Left renal cortex interstitium (tissue), 4 donors: Measurements from ENCODE around the gene SORL1. TPM values are rescaled to one million over a fixed set of nuclear protein-coding genes. Genes with fewer than 3 reads are reported as not detected.
"Not testable (repeated sequence)": the region's sequence is repeated elsewhere in the genome, so short reads cannot be mapped to it uniquely, and the experiment has no call there.

Experiments used
- DNase-seq, 4 donors: peaks; one replicate each; pipeline ENCODE4 v3.0.0-alpha.2; 2013; ENCODE audit warnings: low read depth in 4 of 4, low spot score in 2 of 4, missing footprints in 1 of 4
- polyA plus RNA-seq, 4 donors: library from polyadenylated mRNA; unstranded; fragments of 120-200 nt; gene quantifications; one replicate each; pipeline ENCODE4 v1.2.1, GENCODE V29; 2013; ENCODE audit not compliant: insufficient read length in 4 of 4

The SORL1 gene
- polyA plus RNA-seq, 4 donors, result 28.7 to 57.9 (median 35.7) TPM

- DNase-seq, result no peak
Observed at GRCh38 chr11:121607341-121607740, 155.2 kb downstream of the SORL1 start.

DNA sequence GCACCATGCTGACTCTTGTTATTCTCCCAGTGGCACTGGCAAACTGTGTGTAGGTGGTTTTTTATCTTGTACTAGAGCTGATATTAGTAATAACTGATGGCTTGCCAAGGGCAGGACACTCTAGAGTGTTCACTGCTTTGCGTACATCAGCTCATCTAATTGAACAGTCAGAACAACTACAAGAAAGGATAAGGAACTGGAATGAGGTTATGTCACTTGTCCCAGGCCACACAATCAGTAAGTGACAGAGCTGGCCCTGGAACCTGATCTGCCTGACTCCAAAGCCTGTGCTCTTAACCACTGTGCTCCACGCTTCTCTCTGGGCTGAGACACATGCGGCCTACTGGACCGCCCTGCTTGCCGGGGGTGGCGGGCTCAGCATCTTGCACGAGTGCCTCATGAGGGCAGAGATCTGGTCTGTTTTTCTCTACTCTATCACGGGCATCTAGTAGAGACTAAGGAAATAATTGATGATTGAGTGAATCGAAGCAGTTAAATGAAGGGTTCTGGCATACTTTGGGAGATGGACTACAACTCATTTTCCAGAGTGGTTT is 156.5 kb downstream of the SORL1 start:
- DNase-seq, result no peak

GRCh38 chr11:121610706-121611105 is 158.6 kb downstream of the SORL1 start:
- no peak for DNase-seq

- DNase-seq, result no peak
Observed at GRCh38 chr11:121611242-121611641, 159.1 kb downstream of the SORL1 start.

DNA sequence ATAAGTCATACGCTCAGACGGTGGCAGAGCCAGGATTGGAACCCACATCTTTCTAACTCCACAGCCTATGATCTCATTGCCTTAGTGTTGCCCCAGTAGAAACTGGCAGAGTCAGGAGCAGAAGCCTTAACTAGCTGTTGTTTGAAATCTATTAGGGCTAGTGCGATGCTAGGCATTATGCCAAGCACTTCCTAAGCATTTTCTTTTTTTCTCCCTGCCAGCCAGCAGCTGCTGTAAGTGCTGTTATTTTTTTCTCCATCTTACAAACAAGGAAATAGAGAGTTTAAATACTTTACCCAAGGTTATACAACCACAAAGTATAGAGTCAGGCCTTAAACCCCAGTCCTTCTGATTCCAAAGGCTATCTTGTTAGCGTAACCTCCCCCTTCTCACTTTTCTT is 161.6 kb downstream of the SORL1 start:
- no peak for DNase-seq

DNA sequence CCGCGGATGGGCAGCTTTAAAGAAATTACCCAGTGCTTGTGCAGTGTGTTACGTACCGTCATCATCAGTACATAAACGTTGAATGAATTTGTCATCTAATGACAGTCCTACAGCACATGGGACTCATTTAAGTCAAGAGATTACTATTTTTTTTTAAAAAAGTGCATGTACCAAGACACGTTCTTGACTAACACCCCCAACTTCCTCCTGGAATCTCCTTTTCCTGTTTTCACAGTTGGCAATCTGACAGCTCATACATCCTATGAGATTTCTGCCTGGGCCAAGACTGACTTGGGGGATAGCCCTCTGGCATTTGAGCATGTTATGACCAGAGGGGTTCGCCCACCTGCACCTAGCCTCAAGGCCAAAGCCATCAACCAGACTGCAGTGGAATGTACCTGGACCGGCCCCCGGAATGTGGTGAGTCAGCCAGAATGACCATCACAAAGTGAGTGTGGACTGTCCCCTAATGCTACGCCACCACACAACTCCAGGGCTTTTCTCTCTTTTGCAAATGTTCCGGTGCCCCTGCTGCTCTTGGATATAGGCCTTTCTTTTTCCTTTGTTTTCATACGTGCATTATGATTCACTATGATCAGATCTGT is 162.6 kb downstream of the SORL1 start:
- DNase-seq, result no peak

- DNase-seq, result no peak
Observed at GRCh38 chr11:121615501-121615900, 163.4 kb downstream of the SORL1 start.

DNA sequence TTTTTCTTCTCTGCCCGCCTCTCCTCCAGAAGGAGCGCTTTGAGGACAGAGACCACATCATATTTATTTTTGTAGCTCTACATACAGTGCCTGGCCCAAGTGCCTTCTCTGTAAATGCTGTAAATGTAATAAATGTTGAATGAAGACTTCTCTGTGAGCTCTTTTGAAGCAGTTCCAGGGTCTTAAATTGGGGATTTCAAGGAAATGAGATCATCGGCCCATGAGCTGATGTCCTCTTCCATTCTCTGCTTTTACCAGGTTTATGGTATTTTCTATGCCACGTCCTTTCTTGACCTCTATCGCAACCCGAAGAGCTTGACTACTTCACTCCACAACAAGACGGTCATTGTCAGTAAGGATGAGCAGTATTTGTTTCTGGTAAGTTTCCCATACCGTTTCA is 166.4 kb downstream of the SORL1 start:
- DNase-seq, result no peak

DNA sequence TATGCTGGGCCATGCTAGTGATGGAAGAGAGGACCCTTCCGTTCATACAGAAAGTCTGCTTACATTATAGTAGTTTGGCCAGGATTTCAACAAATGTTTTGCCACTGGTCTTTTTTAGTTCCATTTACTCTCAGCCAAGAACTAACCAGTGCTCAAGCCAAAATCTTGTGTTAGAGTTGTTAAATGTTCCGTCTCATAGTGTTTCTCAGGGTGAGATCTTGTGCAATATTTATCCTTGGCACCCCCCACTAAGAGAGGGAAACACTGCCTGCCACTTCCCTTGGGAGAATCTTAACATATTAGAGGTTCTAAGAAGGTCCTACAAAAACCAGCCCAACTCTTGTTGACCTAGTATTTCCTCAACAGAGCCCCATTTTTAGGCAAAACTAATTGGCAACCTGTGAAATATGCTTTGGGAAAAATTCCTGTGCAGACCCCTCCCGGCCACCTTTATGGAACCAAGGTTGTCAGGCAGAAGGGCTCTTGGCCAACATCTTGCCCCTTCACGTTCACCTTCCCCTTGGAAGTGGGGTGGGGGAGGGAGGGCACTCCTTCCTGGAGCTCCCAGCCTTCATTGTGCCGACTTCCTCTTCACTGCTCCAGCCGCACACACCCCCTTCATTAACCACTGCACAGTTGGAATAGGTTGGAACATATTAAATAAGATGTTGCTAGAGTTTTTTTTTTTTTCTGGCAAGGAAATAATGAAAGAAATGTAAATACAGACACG is 173.8 kb downstream of the SORL1 start:
- no peak for DNase-seq

- no peak for DNase-seq
Observed at GRCh38 chr11:121626507-121626875, 174.4 kb downstream of the SORL1 start.

DNA sequence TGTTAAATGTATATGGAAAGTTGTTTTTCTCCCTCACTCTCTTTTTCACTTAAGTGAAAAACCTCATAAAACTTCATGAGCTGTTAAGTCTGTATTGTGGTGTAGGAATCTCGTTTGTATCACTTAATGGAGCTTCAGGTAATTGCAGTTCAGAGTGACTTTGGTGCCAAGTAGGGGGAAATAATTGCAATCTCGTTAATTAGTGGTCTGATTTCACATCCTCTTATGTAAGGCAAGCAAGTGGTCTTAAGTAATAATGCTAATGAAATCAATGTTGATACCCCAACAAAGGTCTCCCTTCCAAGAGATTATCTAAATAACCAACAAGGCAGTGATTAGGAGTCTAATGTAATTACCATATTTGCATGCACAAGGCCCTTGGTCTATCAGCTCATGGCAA is 174.9 kb downstream of the SORL1 start:
- DNase-seq, result no peak

- DNase-seq, result no peak
Observed at GRCh38 chr11:121630041-121630440, 177.9 kb downstream of the SORL1 start.

- no peak for DNase-seq
Observed at GRCh38 chr11:121631456-121631855, 179.3 kb downstream of the SORL1 start.

- DNase-seq, result no peak
Observed at GRCh38 chr11:121634273-121634672, 182.2 kb downstream of the SORL1 start.

GRCh38 chr11:121634889-121635288 is 182.8 kb downstream of the SORL1 start:
- no peak for DNase-seq

DNA sequence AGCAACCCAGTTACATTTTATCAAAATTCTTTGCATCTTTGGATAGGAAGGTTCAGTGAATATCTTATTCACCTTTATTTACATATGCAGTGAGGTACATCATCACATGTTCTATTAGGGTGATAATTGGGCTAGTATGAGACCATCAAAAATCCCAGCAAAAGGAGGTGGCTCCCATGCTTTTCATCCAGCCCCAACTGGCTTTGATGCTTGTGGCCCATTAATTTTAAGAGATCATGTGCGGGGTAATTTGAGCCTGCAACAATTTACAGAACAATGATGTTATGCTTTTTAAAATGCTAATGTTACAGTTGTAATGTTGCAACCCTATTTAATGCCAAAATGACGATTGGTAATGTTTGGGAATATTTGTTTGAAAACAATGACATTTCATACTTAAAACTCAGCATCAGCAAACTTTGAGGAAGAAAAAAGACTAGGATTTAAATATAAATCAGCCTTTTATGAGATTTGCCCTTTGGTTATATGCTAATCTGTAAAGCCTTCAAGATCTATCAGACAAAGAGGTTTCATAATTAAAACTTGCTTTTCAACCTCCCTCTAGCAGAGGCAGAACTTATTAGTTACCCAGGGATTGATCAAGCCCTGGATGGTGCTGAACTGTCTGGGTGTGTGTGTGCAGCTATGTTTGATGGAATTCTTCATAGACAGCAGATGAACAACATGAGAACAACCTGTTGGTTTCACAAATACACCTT is 184.1 kb downstream of the SORL1 start:
- DNase-seq, result no peak

- DNase-seq, result no peak
Observed at GRCh38 chr11:121636800-121637176, 184.7 kb downstream of the SORL1 start.

- DNase-seq, result not testable (repeated sequence)
Observed at GRCh38 chr11:121637587-121637986, 185.5 kb downstream of the SORL1 start.

GRCh38 chr11:121643479-121644186 is 191.5 kb downstream of the SORL1 start:
- no peak for DNase-seq

GRCh38 chr11:121644187-121644512 is 192.0 kb downstream of the SORL1 start:
- DNase-seq, result no peak

DNA sequence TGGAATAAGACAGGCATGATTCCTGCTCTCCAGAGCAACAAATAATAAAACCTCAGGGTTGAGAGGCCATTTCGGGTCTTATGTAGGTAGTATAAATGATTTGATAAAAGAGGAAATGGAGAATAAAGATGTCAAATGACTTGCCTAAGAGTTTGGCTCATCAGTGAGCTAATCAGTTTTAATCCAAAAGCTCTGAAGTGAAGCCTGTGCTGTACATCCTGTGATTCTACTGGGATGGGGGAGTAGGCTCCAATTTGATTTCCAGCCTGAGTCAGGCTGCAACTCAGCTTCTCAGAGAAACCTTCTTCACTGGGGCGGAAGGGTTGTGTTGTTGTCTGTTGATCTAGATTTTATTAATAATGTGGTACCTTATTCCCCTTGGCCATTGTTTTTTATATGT is 192.9 kb downstream of the SORL1 start:
- DNase-seq, result no peak
